ENCODE measurements around the gene ST3GAL5. TPM values are rescaled to one million over a fixed set of nuclear protein-coding genes. Genes with fewer than 3 reads are reported as not detected.

ST3GAL5 gene
- total and polyA plus RNA-seq, 2 of the 8 experiments (the other 6 are each of a cell fraction or from before 2014, with no cell fraction given) = 1.9 to 4.5 TPM

DNA sequence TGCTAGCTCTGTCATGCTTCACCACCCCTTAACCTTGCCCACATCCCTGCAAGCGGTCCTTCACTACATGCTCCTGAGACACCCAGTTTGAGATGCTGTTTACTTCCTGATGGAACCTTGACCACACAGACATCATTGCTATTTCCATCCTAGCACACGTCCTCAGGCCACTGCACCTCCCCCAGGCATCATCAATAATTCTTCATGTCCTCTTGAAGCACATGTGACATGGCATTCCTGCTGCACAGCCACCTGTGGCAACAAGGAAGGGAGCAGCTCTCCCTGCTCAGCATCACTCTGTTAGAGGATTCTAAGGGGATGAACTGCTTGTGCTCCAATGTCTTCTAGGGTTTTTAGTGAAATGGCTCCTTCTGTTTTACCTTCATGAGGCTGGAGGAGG lies 26.1 kb upstream of the ST3GAL5 start:
- CTCF ChIA-PET (ENCODE audit: partially characterized antibody) = interaction anchor here (0.6 to 2.2 kb wide), 2 partner anchors 26 to 70 kb away, joined by 3 to 11 read pairs; partner anchors contain the start of gene ST3GAL5
- no peaks in the 10 kb centered on the region for H3K79me2 ChIP-seq (ENCODE audit: control insufficient read depth in 1 of 2, insufficient read depth in 2 of 2, low read length in 2 of 2)
- H3K4me2 ChIP-seq (ENCODE audit: insufficient read depth in 1 of 2, low read depth in 2 of 2, low read length in 2 of 2) = no peak overlapping the region
- no peak for TF ChIP-seq SUZ12 (IDR thresholded peaks at IDR 0.05; ENCODE audit: low read length)
- TF ChIP-seq SRF (IDR thresholded peaks at IDR 0.05; ENCODE audit: low read depth, low read length) = no peak
- TF ChIP-seq EZH2 (IDR thresholded peaks at IDR 0.05; ENCODE audit: low read depth, low read length, severe bottlenecking) = no peak
- no peak for TF ChIP-seq NANOG (IDR thresholded peaks at IDR 0.05; ENCODE audit: insufficient read depth, low read depth, low read length, poor library complexity, severe bottlenecking)
- TF ChIP-seq HDAC2 (IDR thresholded peaks at IDR 0.05; ENCODE audit: borderline replicate concordance in 1 of 2, low read depth in 2 of 2, low read length in 2 of 2) = no peak
- TF ChIP-seq POLR2A (IDR thresholded peaks at IDR 0.05; ENCODE audit: control extremely low read depth in 1 of 2, low read depth in 2 of 2, low read length in 2 of 2) = no peak
- TF ChIP-seq SAP30 (IDR thresholded peaks at IDR 0.05; ENCODE audit: insufficient read depth, insufficient replicate concordance, low read length) = no peak
- no peak for TF ChIP-seq KDM4A (IDR thresholded peaks at IDR 0.05; ENCODE audit: low read depth, low read length, severe bottlenecking)
- TF ChIP-seq JUND (IDR thresholded peaks at IDR 0.05; ENCODE audit: low read length) = no peak
- H3K4me1 ChIP-seq (replicated peaks in 1 of 4; ENCODE audit: control insufficient read depth in 3 of 4, insufficient read depth in 4 of 4, low read length in 3 of 4) = no peaks in the 10 kb centered on the region
- no peak overlapping the region for H3K27ac ChIP-seq (ENCODE audit: low read depth, low read length)
- POLR2A ChIA-PET (ENCODE audit: partially characterized antibody) = no interaction called here
- no peaks in the 10 kb centered on the region for H3K23me2 ChIP-seq (ENCODE audit: low read depth, low read length)
- no peak overlapping the region for H4K8ac ChIP-seq (ENCODE audit: extremely low read depth, insufficient read depth, low read length)
- H2BK15ac ChIP-seq (ENCODE audit: low read length) = no peak overlapping the region
- no peak overlapping the region for H2BK12ac ChIP-seq (ENCODE audit: low read depth, low read length)
- FAIRE-seq (no peak), DNase-seq (ENCODE audit: low read depth in 1 of 2, low spot score in 2 of 2) (no peak)
- H3K9ac ChIP-seq (replicated peaks in 1 of 4; ENCODE audit: extremely low read depth in 1 of 4, low read depth in 3 of 4, low read length in 3 of 4) = no peak overlapping the region
- H3K9me3 ChIP-seq (ENCODE audit: insufficient read depth in 2 of 2, low read depth in 1 of 2, low read length in 1 of 2) = no peaks in the 10 kb centered on the region
- no peaks in the 10 kb centered on the region for H4K20me1 ChIP-seq (replicated peaks in 1 of 2; ENCODE audit: control insufficient read depth in 1 of 2, insufficient read depth in 2 of 2, low read length in 2 of 2)
- no peaks in the 10 kb centered on the region for H3K36me3 ChIP-seq (ENCODE audit: control insufficient read depth in 2 of 4, insufficient read depth in 4 of 4, low read length in 3 of 4)
- H2BK120ac ChIP-seq (replicated peaks; ENCODE audit: low read depth, low read length) = no peak overlapping the region
- no peaks in the 10 kb centered on the region for H3K27me3 ChIP-seq (replicated peaks in 1 of 4; ENCODE audit: control insufficient read depth in 3 of 4, extremely low read depth in 1 of 4, insufficient read depth in 3 of 4, low read length in 3 of 4)
- H3K4ac ChIP-seq (replicated peaks; ENCODE audit: insufficient read length, low read depth, low read length) = no peak overlapping the region
- no peak overlapping the region for H3K18ac ChIP-seq (ENCODE audit: extremely low read depth, low read length)
- 0 out of 2 replicates have a peak overlapping the region, but pooled peaks have one; percentile 54 for H2BK5ac ChIP-seq (ENCODE audit: low read depth, low read length)
- H3K23ac ChIP-seq (ENCODE audit: insufficient read length) = no peak overlapping the region
- 44% methylated on average over 2 of the region's 2 CpGs; no CpG with 5 or more reads in 1 of the 2 experiments for WGBS, 2 experiments (ENCODE audit: extremely low coverage in 1 of 2, insufficient coverage in 1 of 2, insufficient read length in 1 of 2, insufficient replicate concordance in 2 of 2, low coverage in 1 of 2, low lambda C conversion rate in 2 of 2, missing lambda C conversion rate in 1 of 2)
- H3K14ac ChIP-seq (ENCODE audit: insufficient read length) = no peak overlapping the region
- H4K5ac ChIP-seq (ENCODE audit: insufficient read length, low read depth, low read length) = no peak overlapping the region
- no peak overlapping the region for H2AFZ ChIP-seq (ENCODE audit: low read length)
- H3K56ac ChIP-seq (replicated peaks; ENCODE audit: insufficient read length, low read depth, low read length) = no peak overlapping the region
- no peaks in the 10 kb centered on the region for H3K79me1 ChIP-seq (ENCODE audit: low read depth, low read length)
- H2BK20ac ChIP-seq (ENCODE audit: low read length) = no peak overlapping the region
- H3K4me3 ChIP-seq (ENCODE audit: extremely low read depth in 1 of 4, insufficient read depth in 2 of 4, low read depth in 3 of 4, low read length in 4 of 4) = no peak overlapping the region
- H4K91ac ChIP-seq (replicated peaks; ENCODE audit: insufficient read length, low read length) = no peak overlapping the region
- no peak overlapping the region for H2AK5ac ChIP-seq (ENCODE audit: low read depth, low read length)

Data from H1 (cell line).